ENCODE data around the gene NTN1. TPM values are rescaled to one million over a fixed set of nuclear protein-coding genes. Genes with fewer than 3 reads are reported as not detected.

Gene NTN1
- total RNA-seq, 2 donors from 2014 or later = 0.63 to 0.87 TPM

DNA sequence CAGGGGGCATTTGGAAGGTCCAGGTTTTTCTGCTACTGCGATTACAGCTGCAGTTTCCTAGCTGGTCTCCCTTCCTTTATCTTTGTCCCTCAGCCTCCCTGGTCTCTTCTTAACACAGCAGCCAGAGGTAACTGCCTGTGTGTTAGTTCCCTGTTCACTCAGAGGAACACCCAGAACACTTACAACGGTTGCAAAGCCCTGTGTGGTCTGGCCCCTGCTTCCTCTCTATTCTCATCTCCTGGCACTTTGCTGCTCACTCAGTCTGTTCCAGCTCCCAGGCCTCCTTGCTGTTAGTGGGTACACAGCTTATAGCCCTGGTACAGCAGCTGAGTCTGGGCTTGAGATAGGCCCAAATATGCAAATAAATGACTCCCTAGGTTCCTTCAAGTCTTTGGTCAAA, 16.4 kb downstream of the NTN1 start:
- no peaks in the 10 kb centered on the region for H3K4me1 Mint-ChIP-seq
- H3K4me3 Mint-ChIP-seq = no peak overlapping the region
- peaks cover 8% of the 10 kb centered on the region for H3K9me3 Mint-ChIP-seq
- no peak for ATAC-seq (replicated peaks)
- H3K27me3 Mint-ChIP-seq = peaks cover 26% of the 10 kb centered on the region
- no peaks in the 10 kb centered on the region for H3K36me3 Mint-ChIP-seq (ENCODE audit: low read depth)
- H3K27ac Mint-ChIP-seq = no peak overlapping the region

DNA sequence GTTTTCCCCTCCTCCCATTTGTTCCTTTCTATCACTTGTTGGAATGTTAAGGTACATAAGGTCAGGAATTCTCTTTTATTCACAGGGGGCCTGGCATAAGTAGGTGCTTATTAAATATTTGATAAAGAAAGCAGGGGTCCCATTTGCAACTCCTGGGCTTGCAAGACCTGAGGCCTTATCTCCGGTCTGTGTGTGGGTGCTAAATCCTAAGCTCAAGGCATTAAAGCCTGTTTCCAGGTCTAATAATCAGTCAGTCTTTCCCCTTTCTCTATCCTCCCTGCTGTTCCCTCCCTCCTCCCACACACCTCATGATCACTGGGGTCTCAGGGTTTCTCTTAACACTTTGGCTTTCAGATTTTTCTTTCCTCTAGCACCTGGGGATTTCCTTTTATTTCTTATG, 17.1 kb downstream of the NTN1 start:
- H3K27ac Mint-ChIP-seq = no peak overlapping the region
- no peak overlapping the region for H3K4me3 Mint-ChIP-seq
- H3K9me3 Mint-ChIP-seq = peaks cover 8% of the 10 kb centered on the region

DNA sequence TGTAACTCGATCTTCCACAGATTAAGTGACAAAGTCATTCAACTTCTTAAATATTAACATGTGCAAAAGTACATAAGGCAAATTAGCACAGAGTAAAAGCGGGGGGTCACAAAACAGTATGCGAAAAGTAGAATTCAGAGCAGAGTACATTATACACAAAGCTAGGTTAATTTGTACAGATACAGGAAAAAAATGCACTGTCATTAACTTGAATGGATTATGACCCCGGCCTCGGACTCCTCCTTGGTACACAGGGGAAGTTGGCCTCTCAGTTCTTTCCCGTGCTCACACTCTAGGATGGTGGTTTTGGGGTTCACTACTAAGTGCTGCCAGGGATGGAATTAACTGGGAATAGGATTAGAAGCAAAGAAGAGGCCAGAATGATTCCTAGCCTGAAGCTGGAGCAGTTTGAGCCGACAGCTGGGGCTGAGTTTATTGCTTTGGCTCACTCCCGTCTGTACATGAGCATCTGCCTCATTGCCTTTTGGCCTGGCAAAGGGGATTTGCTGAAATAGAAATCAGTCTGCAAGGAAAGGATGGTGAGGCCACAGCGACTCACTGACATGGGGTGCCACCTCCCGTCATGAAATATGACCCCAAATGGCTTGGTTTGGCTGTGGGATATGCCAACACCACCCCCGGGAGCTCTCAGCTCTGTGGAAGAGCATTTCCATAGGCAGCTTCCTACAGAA, 23.6 kb downstream of the NTN1 start:
- no peak overlapping the region for H3K27ac Mint-ChIP-seq
- H3K9me3 Mint-ChIP-seq = peaks cover 4% of the 10 kb centered on the region
- no peaks in the 10 kb centered on the region for H3K36me3 Mint-ChIP-seq (ENCODE audit: low read depth)
- no peak overlapping the region for H3K4me3 Mint-ChIP-seq
- ATAC-seq (replicated peaks) = no peak
- H3K4me1 Mint-ChIP-seq = no peaks in the 10 kb centered on the region
- peaks cover 32% of the 10 kb centered on the region for H3K27me3 Mint-ChIP-seq

More for the DNA sequence above, 17.1 kb downstream of the NTN1 start:
- peaks cover 22% of the 10 kb centered on the region for H3K27me3 Mint-ChIP-seq
- H3K4me1 Mint-ChIP-seq = no peaks in the 10 kb centered on the region
- no peak for ATAC-seq (replicated peaks)
- H3K36me3 Mint-ChIP-seq (ENCODE audit: low read depth) = no peaks in the 10 kb centered on the region

DNA sequence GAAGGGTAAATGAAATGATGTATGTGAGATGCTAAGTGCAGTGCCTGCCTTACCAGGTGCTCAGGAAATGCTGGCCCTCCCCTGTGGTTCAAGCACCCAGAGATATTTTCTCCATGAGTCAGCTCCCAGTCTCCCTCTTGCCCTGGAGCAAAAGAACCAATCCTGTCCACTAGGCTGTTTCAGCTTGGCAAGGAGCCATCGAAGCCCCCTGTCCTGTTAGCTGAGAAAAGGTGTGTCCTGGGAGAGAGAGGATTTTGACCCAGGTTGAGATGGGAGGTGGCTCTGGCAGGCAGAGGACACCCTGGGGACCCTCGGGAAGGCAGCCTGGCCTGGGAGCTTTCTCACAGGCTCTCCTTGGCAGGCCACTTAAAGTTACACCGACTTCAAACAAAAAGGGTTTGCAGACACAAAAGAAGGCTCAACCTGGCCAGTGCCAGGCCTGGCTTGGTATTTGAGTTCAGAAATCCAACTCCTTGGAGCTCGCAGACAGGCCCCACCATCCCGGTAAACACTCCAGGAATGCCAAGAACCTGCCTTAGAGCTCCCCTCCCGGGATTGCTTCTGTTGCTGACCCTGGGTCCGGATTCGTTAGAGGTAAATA, 29.6 kb downstream of the NTN1 start:
- Mint-ChIP-seq H3K4me1 (no peaks in the 10 kb centered on the region), H3K9me3 (no peaks in the 10 kb centered on the region), H3K27me3 (peaks cover 10% of the 10 kb centered on the region), H3K27ac (no peak overlapping the region), H3K4me3 (no peak overlapping the region), H3K36me3 (ENCODE audit: low read depth) (no peaks in the 10 kb centered on the region)
- no peak for ATAC-seq (replicated peaks)

- no peak for ATAC-seq (replicated peaks)
- Mint-ChIP-seq H3K27ac (no peak overlapping the region), H3K4me1 (no peaks in the 10 kb centered on the region), H3K9me3 (no peaks in the 10 kb centered on the region), H3K36me3 (ENCODE audit: low read depth) (no peaks in the 10 kb centered on the region), H3K4me3 (no peak overlapping the region), H3K27me3 (peaks cover 7% of the 10 kb centered on the region)
These were observed 30.3 kb downstream of the NTN1 start for GRCh38 chr17:9051561-9051960.

DNA sequence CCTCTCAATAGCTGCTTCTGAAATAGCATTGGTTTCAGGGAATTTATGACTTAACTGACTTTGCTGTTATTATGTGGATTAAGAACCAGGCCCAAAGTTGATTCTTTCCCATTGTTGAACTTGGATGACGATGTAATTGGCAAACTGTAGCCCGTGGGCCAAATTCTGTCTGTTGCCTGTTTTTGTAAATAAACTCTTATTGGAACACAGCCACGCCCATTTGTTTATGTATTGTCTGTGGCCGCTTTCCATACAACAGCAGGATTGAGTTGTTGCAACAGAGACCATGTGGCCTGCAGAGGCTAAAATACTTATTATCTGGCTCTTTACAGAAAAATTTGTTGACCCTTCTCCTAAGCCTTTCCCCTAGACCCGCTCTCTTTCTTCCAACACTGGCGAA, 31.6 kb downstream of the NTN1 start:
- H3K27ac Mint-ChIP-seq = no peak overlapping the region
- H3K36me3 Mint-ChIP-seq (ENCODE audit: low read depth) = no peaks in the 10 kb centered on the region
- H3K27me3 Mint-ChIP-seq = peaks cover 7% of the 10 kb centered on the region
- H3K9me3 Mint-ChIP-seq = no peaks in the 10 kb centered on the region
- no peaks in the 10 kb centered on the region for H3K4me1 Mint-ChIP-seq
- no peak for ATAC-seq (replicated peaks)
- no peak overlapping the region for H3K4me3 Mint-ChIP-seq

- H3K27ac Mint-ChIP-seq = no peak overlapping the region
- H3K27me3 Mint-ChIP-seq = peaks cover 7% of the 10 kb centered on the region
- no peak for ATAC-seq (replicated peaks)
- no peaks in the 10 kb centered on the region for H3K9me3 Mint-ChIP-seq
- no peaks in the 10 kb centered on the region for H3K4me1 Mint-ChIP-seq
- no peak overlapping the region for H3K4me3 Mint-ChIP-seq
- H3K36me3 Mint-ChIP-seq (ENCODE audit: low read depth) = no peaks in the 10 kb centered on the region
These were observed 32.1 kb downstream of the NTN1 start for GRCh38 chr17:9053406-9053805.

GRCh38 chr17:9054126-9054975, 33.0 kb downstream of the NTN1 start:
- Mint-ChIP-seq H3K9me3 (no peaks in the 10 kb centered on the region), H3K27me3 (peaks cover 6% of the 10 kb centered on the region), H3K4me1 (no peaks in the 10 kb centered on the region), H3K4me3 (no peak overlapping the region), H3K27ac (no peak overlapping the region), H3K36me3 (ENCODE audit: low read depth) (no peaks in the 10 kb centered on the region)
- no peak for ATAC-seq (replicated peaks)

GRCh38 chr17:9055281-9055680, 34.0 kb downstream of the NTN1 start:
- Mint-ChIP-seq H3K4me1 (no peaks in the 10 kb centered on the region), H3K9me3 (no peaks in the 10 kb centered on the region), H3K27ac (no peak overlapping the region), H3K4me3 (no peak overlapping the region), H3K36me3 (ENCODE audit: low read depth) (no peaks in the 10 kb centered on the region), H3K27me3 (peaks cover 3% of the 10 kb centered on the region)
- no peak for ATAC-seq (replicated peaks)

- H3K27me3 Mint-ChIP-seq = peaks cover 6% of the 10 kb centered on the region
- no peaks in the 10 kb centered on the region for H3K36me3 Mint-ChIP-seq (ENCODE audit: low read depth)
- no peaks in the 10 kb centered on the region for H3K9me3 Mint-ChIP-seq
- ATAC-seq (replicated peaks) = no peak
- H3K4me3 Mint-ChIP-seq = no peak overlapping the region
- H3K4me1 Mint-ChIP-seq = no peaks in the 10 kb centered on the region
- H3K27ac Mint-ChIP-seq = no peak overlapping the region
These were observed 35.3 kb downstream of the NTN1 start for GRCh38 chr17:9056566-9056965.

GRCh38 chr17:9057310-9057709, 36.0 kb downstream of the NTN1 start:
- H3K27me3 Mint-ChIP-seq = peaks cover 6% of the 10 kb centered on the region
- ATAC-seq (replicated peaks) = no peak
- H3K4me1 Mint-ChIP-seq = no peaks in the 10 kb centered on the region
- H3K27ac Mint-ChIP-seq = no peak overlapping the region
- H3K36me3 Mint-ChIP-seq (ENCODE audit: low read depth) = no peaks in the 10 kb centered on the region
- H3K4me3 Mint-ChIP-seq = no peak overlapping the region
- no peaks in the 10 kb centered on the region for H3K9me3 Mint-ChIP-seq

- no peak overlapping the region for H3K27ac Mint-ChIP-seq
- peaks cover 16% of the 10 kb centered on the region for H3K27me3 Mint-ChIP-seq
- H3K9me3 Mint-ChIP-seq = no peaks in the 10 kb centered on the region
- no peak for ATAC-seq (replicated peaks)
- H3K4me1 Mint-ChIP-seq = no peaks in the 10 kb centered on the region
- H3K4me3 Mint-ChIP-seq = no peak overlapping the region
- H3K36me3 Mint-ChIP-seq (ENCODE audit: low read depth) = no peaks in the 10 kb centered on the region
These were observed 41.1 kb downstream of the NTN1 start for GRCh38 chr17:9062399-9062902.

GRCh38 chr17:9064311-9064834, 43.1 kb downstream of the NTN1 start:
- Mint-ChIP-seq H3K4me1 (no peaks in the 10 kb centered on the region), H3K36me3 (ENCODE audit: low read depth) (no peaks in the 10 kb centered on the region), H3K9me3 (no peaks in the 10 kb centered on the region), H3K4me3 (no peak overlapping the region), H3K27ac (no peak overlapping the region), H3K27me3 (peaks cover 17% of the 10 kb centered on the region)
- ATAC-seq (replicated peaks) = no peak

DNA sequence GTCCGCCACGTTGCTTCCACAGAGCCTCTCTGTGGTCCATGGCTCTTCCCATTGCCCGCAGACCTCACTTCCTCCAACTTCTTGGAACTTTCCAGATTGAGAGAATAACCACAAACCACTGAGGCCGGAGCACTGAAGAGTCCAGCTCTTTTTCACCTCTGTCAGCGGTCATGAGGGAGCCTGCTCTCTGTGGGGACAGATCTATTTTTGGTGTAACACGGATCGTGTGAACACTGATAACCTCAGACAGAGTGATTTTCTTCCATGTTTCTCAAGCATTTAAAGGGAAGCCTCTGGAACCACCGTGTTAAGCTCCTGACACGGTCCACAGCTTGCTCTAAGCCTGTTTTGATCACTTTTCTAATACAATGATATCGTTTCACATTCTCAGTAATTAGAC, 49.7 kb downstream of the NTN1 start:
- Mint-ChIP-seq H3K9me3 (no peaks in the 10 kb centered on the region), H3K27ac (no peak overlapping the region), H3K27me3 (peaks cover 8% of the 10 kb centered on the region), H3K4me1 (no peaks in the 10 kb centered on the region), H3K4me3 (no peak overlapping the region), H3K36me3 (ENCODE audit: low read depth) (no peaks in the 10 kb centered on the region)
- ATAC-seq (replicated peaks) = no peak
